Peyer's patch (tissue), 4 donors: ENCODE data around the gene CCDC122.

ENCODE experiments used
- CTCF ChIP-seq, 6 experiments: fragments of 450-650 bp in 4 of 6; fragments of 200-600 bp in 2 of 6; sonication (generic) in 1 of 6; IDR thresholded peaks; one replicate each; pipeline ENCODE4 v1.5.1; 2017 to 2019; ENCODE audit warnings: antibody characterized with exemption in 6 of 6, mild to moderate bottlenecking in 3 of 6, moderate library complexity in 1 of 6
- POLR2A ChIP-seq, 2 donors: fragments of 450-650 bp; IDR thresholded peaks; one replicate each; pipeline ENCODE4 v1.5.1; 2017; ENCODE audit warnings: antibody characterized with exemption in 2 of 2, mild to moderate bottlenecking in 2 of 2, moderate library complexity in 2 of 2

GRCh38 chr13:43787518-43787891 is 92.0 kb downstream of the CCDC122 start:
- no peak for TF ChIP-seq CTCF (IDR thresholded peaks at IDR 0.05)
- TF ChIP-seq POLR2A (IDR thresholded peaks at IDR 0.05): no peak
